HG03378 (cell line): ENCODE data around the gene ABTB1.

Experiments
- ATAC-seq: cut with Tn5 transposase; IDR thresholded peaks from one replicate; pipeline ENCODE4 v1.9.1; 2021; ENCODE audit warnings: mild to moderate bottlenecking, moderate library complexity; ENCODE audit not compliant: unreplicated experiment

Gene ABTB1

GRCh38 chr3:127719369-127719768, 46.6 kb downstream of the ABTB1 start:
- ATAC-seq, result no peak

DNA sequence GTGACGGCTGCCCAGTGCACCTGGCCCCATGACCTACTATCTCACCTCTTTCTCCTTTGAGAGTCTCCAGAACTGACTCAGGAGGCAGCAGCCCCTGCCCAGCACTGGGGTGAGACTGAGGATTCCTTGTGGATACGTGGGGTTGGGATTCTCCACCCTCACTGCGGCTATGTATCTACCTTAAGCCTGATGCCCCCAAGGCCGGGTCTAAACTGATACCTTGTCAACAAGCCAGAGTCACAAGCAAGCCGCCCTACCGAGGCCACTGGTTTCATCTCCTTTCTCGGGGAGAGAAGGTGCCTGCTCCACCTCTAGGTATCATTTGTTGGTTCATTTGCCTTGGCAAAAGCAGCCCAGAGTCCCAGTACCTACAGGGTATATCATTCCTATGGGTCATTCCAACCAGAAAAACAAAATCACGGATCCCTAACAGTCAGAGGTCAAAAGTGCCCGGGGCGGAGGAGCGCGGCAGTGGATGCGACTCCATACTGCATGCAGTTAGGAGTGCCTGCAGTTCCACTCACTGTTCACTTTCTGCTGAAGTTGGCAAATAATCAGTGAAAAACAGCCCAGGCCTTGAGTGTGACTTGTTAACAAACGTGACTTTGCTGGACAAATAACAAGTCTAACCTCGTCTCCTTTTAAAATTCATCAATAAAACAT, 47.5 kb downstream of the ABTB1 start:
- ATAC-seq, result no peak

DNA sequence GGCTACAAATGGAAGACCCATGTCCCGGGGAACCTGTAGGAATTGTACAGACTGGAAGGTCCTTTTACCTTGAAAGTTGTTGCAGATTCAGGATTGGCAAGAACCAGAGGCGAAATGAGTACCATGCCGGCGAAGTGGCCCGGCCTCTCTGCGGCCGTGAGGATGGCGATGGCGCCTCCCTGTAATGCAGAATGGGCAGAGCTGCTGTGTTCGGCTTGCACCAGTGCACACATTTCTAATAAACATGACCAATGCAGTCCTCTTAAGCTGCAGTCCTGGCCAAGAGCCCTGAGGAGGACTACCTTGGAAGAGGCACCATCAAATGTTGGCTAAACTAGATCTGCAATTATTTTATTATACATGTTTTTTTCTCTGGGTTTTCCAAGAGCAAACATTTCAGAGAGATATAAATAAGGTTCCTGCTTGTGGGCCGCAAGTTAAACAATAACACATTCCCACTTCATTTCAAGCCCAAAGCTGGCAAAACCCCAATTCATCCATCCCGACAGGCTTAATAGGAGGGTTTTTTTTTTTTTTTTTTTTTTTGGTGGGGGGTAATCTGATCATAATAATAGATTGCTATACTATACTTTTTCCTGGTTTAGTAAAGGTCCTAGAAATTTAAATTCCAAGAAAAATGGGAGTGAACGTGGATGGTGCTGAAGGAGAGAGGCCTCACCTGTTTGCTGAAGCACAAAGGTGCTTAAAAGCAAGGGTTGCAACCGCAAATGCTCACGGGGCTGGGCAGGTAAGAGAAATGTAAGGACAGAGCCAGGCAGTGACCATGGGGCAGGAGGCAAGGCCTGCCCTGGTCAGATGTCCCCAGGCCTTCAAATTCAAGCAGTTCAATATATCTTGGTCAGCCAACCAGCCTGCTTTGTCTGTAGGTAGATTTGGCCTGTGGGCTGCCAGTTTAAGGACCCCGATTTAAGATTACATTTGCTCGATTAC, 48.5 kb downstream of the ABTB1 start:
- no peak for ATAC-seq

DNA sequence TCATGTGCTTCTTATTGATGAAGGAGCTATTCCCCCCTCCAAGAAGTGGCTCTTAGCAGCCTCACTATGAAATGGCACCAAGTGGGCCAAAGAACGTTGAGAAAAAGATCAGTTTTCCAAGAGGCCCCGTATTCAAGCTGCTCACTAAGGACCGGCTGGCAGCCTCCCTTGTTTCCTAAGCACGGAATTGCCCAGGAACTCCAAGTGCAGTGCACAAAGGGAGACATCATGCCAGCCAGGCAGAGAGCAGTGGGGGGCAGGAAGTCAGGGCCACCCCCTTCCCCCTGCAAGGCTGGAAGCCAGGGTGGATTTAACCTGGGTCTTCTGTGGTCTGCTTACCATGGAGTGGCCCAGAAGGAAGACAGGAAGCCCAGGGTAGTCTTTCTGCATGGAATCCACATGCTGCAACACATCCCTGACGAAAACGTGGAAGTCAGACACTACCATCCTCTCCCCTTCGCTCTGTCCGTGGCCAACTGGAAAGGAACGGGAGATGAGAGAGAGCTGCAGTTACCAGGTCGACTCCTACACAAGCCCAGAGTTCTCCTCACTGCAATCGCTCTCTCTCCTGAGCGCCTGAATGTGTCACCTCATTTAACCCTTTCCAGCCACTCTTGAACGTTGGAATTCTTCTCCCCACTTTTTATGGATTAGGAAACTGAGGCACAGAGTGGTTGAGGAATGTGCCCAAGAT, 49.5 kb downstream of the ABTB1 start:
- ATAC-seq, result no peak

DNA sequence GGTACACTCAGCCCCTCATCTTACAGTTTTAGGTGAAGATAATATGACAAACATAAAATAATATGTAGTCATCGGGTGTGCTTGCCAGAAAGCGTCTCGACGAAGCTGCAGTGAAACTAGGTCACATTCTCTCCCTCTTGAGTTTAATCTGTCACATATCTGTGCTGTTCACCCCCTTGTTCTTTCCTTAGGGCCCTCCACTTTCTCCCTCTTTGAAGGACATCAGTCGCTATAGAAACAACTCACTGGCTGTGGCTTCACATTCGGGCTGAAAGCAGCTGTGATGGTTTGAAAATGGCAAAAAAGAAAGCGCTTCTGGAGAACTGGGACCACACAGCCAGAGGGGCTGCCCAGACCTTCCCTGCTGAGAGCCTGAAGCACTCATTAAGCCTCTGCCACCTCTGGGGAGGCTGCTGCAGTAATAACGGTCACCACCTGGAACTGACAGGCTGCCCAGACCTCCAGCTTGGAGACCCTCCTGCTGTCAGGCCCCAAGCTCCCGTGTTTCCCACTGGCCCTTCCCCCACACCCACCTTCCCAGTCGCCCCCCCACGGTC, 50.3 kb downstream of the ABTB1 start:
- ATAC-seq, result no peak

DNA sequence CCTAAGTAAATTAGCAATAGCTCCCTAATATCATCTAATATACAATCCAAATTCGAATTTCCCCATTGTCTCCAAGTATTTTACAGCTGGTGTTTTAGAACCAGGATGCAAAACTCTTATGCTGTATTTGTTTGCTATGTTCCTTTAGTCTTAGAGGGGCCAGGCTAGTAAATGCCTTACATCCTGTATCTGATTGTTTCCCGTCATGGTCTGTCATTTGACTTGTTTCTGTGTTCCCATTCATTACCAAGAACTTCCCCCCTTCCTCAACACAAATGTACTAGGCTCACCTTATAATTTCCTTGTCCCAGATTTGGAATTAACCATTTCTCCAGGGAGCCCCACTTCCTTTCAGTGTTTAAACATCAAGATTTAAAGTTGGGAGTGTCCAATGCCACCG, 54.1 kb downstream of the ABTB1 start:
- no peak for ATAC-seq

DNA sequence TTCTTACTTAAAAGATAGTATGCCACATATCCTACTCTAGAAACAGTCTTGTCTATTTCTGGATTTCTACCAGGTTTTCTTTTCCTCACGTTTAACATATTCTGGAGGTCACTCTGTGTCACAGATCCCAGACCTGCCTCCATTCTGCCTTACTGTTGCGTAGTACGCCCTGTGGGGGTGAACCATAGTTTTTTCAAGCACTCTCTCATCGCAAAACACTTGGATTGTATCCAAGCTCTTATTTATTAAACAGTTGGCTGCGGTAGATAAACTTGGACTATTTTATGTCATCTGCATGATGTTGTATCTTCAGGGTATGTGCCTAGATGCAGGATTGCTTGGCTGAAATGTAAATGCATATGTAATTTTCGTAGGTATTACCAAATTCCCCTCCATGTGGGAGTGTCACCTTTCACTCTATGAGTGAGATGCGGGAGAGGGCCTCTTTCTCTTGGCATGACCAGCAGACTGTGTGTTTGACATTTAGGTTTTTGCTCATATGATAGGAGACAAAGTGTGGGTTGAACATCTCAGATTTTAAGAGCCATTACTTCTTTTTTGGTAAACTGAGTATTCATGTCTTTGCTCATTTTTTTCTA, 55.8 kb downstream of the ABTB1 start:
- no peak for ATAC-seq

DNA sequence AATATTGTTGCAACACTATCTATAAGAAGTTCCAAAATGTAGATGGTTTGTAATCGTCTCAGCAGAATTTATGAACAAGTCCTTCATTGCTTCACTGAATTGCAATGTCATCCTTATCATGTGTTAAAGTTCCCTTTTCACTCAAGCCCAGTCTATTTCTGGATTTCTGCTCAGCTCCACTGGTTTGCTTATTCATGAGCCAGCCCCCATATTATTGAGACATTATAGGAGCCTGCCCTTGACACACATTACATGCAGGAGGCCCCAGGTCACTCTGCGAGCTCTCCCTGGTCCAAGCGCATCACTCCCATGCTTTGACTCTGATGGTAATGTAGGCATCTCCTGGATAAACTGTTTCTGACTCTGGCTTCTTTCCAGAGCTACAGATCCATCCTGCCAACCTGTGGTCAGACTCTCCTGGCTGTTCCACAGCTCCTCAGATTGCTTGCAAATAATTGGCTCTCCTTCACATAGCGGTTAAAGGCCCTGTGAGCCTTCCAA, 56.9 kb downstream of the ABTB1 start:
- ATAC-seq, result no peak

DNA sequence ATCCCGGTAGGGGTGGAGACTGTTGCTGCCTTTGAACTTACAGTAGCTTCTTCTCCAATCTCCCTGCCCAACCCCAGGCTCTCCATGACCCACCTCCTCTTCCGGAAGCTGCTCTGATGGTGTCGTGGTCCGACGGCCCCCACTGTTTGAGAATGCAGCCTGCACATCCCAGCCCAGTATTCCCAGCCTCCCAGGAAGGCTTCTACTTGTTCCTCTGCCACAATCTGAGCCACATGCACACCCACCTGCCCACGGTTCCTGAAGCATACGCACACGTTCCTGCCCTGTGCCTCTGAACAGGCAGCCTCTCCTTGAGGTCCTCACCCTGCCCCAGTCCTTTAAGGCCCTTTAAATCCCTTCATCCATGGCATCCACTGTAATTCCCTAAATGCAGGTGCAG, 57.4 kb downstream of the ABTB1 start:
- ATAC-seq, result no peak
